Uterus (tissue), 4 donors: ENCODE data around the gene TRPV3. TPM values are rescaled to one million over a fixed set of nuclear protein-coding genes. Genes with fewer than 3 reads are reported as not detected.

Source experiments
- DNase-seq, 2 donors: peaks; one replicate each; pipeline ENCODE4 v3.0.0-alpha.2; 2019 to 2020
- H3K27ac ChIP-seq, 2 donors: fragments of 200-600 bp; sonication (generic); 1 replicate in 1 of 2; 2 replicates in 1 of 2; pipeline ENCODE4 v1.5.1; 2016 to 2018
- H3K27me3 ChIP-seq, 2 donors: fragments of 200-600 bp; sonication (generic); one replicate each; pipeline ENCODE4 v1.5.1; 2018 to 2019; ENCODE audit warnings: control low read depth in 1 of 2
- H3K36me3 ChIP-seq, 2 donors: fragments of 200-600 bp; sonication (generic); one replicate each; pipeline ENCODE4 v1.5.1; 2019; ENCODE audit warnings: control low read depth in 1 of 2
- H3K4me1 ChIP-seq, 2 donors: fragments of 200-600 bp; sonication (generic); one replicate each; pipeline ENCODE4 v1.5.1; 2018 to 2019; ENCODE audit warnings: control low read depth in 1 of 2
- H3K4me3 ChIP-seq, 2 donors: fragments of 200-600 bp; sonication (generic); 1 replicate in 1 of 2; 2 replicates in 1 of 2; pipeline ENCODE4 v1.5.1; 2018 to 2019; ENCODE audit warnings: mild to moderate bottlenecking in 1 of 2
- H3K9me3 ChIP-seq, 2 donors: fragments of 200-600 bp; sonication (generic); one replicate each; pipeline ENCODE4 v1.5.1; 2019; ENCODE audit warnings: control low read depth in 1 of 2
- POLR2A ChIP-seq, 2 donors: fragments of 450-650 bp; IDR thresholded peaks; one replicate each; pipeline ENCODE4 v1.6.1; 2016; ENCODE audit warnings: antibody characterized with exemption in 2 of 2, mild to moderate bottlenecking in 1 of 2, moderate library complexity in 1 of 2
- intact Hi-C: fragments of 100-400 bp; cut with DNase I; formaldehyde crosslinking; loops from one replicate; pipeline ENCODE4 v1.15.1; 2023; ENCODE audit warnings: low total_unique reads
- total RNA-seq, 4 donors: library from RNA; depleted of rRNA in 3 of 4; stranded (reverse); fragments of >200 nt in 3 of 4; gene quantifications; one replicate each; pipeline versions ENCODE4 v1.1.0 to v1.2.4, GENCODE V29; 2014 to 2023
- TF ChIP-seq, protein P1 (sequence below), 4 experiments: fragments of 200-600 bp in 2 of 4; fragments of 450-650 bp in 2 of 4; sonication (generic) in 2 of 4; IDR thresholded peaks; one replicate each; pipeline ENCODE4 v1.5.1; 2016 to 2019; ENCODE audit warnings: antibody characterized with exemption in 4 of 4, mild to moderate bottlenecking in 2 of 4, moderate library complexity in 1 of 4
- donor health status: DM: yes; HTN: yes; CAD: no.

Gene TRPV3
- total RNA-seq, 4 donors from 2014 or later: 0.88 to 1.5 TPM; not detected in 2

DNA sequence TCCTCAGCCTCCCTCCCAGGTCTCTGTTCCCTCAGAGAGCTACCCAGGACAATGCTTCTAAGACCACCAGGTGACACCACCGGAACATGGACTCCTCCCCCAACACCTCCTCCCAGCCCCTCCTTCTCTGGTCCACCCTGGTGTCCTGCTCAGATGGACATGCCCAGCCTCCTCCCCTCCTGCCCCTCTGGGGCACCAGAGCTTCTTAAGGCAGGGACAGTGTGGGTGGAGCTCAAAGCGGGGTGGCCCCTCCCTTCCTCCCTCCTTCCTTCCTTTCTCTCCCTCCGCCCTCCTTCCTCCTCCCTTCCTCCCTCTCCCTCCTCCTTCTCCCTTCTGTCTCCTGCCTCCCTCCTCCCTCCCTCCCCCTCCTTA, 22.7 kb downstream of the TRPV3 start:
- no peak for TF ChIP-seq POLR2A (IDR thresholded peaks at IDR 0.05)
- TF ChIP-seq, protein P1, sequence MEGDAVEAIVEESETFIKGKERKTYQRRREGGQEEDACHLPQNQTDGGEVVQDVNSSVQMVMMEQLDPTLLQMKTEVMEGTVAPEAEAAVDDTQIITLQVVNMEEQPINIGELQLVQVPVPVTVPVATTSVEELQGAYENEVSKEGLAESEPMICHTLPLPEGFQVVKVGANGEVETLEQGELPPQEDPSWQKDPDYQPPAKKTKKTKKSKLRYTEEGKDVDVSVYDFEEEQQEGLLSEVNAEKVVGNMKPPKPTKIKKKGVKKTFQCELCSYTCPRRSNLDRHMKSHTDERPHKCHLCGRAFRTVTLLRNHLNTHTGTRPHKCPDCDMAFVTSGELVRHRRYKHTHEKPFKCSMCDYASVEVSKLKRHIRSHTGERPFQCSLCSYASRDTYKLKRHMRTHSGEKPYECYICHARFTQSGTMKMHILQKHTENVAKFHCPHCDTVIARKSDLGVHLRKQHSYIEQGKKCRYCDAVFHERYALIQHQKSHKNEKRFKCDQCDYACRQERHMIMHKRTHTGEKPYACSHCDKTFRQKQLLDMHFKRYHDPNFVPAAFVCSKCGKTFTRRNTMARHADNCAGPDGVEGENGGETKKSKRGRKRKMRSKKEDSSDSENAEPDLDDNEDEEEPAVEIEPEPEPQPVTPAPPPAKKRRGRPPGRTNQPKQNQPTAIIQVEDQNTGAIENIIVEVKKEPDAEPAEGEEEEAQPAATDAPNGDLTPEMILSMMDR (IDR thresholded peaks at IDR 0.05): no peak
- Histone ChIP-seq H3K4me1 (peaks cover 0 to 3% of the 10 kb centered on the region in 2 donors), H3K27ac (no peak overlapping the region), H3K4me3 (no peak overlapping the region), H3K36me3 (no peaks in the 10 kb centered on the region), H3K9me3 (no peaks in the 10 kb centered on the region), H3K27me3 (no peaks in the 10 kb centered on the region)
- intact Hi-C loops: no loop called here
- no peak for DNase-seq

DNA sequence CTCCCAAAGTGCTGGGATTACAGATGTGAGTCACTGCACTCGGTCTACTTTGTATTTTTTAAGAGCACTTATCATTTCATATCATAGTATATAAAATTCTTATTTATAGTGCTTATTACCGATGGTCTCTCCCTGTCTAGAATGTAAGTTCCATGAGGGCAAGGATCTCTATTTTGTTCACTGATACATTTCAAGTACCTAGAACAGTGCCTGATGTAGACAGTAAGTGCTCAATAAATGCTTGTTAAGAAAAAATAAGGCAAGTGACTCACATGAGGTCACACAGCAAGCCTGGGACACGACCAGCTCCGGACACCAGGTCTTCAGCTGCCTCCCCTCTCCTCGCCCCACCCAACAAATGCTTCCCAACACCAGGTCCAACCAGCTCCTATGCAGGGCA, 23.9 kb downstream of the TRPV3 start:
- Histone ChIP-seq H3K4me3 (no peak overlapping the region), H3K9me3 (no peaks in the 10 kb centered on the region), H3K27ac (no peak overlapping the region), H3K27me3 (no peaks in the 10 kb centered on the region), H3K4me1 (peaks cover 0 to 3% of the 10 kb centered on the region in 2 donors), H3K36me3 (no peaks in the 10 kb centered on the region)
- intact Hi-C loops: no loop called here
- no peak for TF ChIP-seq POLR2A (IDR thresholded peaks at IDR 0.05)
- TF ChIP-seq, protein P1 (IDR thresholded peaks at IDR 0.05): no peak
- DNase-seq: no peak

DNA sequence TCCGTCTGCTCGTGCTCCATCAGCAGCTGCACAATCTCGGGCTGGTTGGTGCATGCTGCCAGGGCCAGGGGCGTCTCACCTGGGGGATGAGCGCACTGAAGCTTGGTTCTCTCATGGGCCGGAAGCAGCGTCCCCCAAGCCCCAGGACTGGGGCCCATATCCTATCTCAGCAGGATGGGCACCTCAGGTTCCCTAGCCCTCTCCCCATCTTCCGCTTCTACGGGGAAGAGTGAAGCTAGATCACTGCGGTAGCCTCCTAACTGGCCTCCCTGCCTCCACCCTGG, 24.8 kb downstream of the TRPV3 start:
- TF ChIP-seq, protein P1 (IDR thresholded peaks at IDR 0.05): no peak
- no peak for TF ChIP-seq POLR2A (IDR thresholded peaks at IDR 0.05)
- DNase-seq: no peak
- Histone ChIP-seq H3K36me3 (no peaks in the 10 kb centered on the region), H3K4me1 (peaks cover 0 to 3% of the 10 kb centered on the region in 2 donors), H3K27ac (no peak overlapping the region), H3K9me3 (no peaks in the 10 kb centered on the region), H3K4me3 (no peak overlapping the region), H3K27me3 (no peaks in the 10 kb centered on the region)
- intact Hi-C loops: no loop called here

DNA sequence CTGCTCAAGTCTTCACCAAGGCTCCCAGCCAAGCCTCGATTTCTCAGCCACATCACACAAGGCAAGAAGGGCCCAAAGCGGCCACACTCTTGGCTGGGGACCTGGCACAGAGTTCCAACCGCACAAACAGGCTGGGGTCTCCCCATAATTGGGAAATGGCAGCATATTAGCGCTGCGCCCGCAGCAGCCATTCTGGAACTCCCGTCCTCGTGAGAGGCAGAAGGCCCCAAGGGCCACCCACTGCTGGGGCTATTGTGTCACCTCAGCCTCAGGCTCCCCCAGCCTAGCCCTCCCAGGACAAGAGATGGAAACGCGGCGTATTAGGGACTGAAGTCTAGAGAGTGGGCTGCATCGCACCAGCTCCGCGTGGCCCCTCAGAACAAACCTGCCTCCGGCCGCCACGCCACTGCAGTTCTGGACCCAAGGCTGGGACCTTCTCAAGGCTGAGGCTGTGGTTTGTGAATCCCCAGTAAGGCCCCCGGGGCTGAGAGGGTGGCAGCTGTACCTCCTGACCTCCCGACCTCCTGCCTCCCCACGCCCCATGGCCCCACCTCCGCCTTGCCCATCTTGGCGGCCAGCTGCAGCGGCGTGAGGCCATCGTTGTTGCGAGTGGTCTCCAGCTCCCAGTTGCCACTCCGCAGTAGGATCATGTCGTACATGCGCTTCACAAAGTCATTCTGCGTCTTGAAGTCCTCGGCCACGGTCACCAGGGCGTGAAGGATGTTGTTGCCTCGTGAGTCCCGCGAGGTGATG, 25.3 kb downstream of the TRPV3 start:
- Histone ChIP-seq H3K27ac (no peak overlapping the region), H3K9me3 (no peaks in the 10 kb centered on the region), H3K36me3 (no peaks in the 10 kb centered on the region), H3K27me3 (no peaks in the 10 kb centered on the region), H3K4me3 (no peak overlapping the region), H3K4me1 (peaks cover 0 to 3% of the 10 kb centered on the region in 2 donors)
- no peak for DNase-seq
- intact Hi-C loops: no loop called here
- TF ChIP-seq, protein P1 (IDR thresholded peaks at IDR 0.05): no peak
- TF ChIP-seq POLR2A (IDR thresholded peaks at IDR 0.05): no peak

DNA sequence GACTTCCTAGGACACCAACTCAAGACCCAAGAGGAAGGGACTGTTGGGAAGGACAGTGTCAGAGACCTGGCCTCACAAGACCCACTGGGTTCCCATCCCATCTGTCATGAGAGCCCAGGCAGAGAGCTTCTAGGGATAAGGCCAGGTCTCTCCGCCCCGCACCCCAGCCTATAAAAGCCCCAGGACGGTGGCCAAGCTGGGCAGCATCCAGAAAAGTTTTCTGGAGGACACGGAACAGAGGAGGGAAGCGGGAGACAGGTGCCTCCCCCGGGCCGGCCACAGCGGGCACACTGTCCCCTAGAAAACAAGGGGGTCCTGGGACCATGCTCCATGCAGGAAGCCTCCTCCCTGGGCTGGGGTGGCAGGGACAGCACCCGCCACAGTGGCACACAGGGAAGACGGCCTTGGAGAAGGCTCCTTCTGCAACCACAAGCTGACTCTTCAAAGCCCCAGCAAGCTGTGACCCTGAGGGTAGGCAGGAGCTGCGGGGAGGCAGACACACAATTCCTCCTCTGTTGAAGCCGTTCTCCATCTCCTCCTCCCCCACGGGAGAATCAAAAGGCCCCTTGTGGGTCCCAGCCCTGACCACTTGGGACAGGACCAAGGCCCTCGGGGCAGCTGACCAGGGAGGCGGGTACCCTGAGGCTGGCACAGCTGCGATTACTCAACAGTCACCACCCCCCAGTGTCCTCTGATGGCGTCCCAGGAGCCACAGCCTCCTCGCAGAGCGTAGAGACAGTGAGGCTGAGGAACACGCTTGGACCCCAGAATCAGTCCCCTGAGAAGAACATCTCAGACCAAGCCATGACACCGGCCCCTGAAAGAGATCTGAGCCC, 26.1 kb downstream of the TRPV3 start:
- H3K36me3 ChIP-seq: no peaks in the 10 kb centered on the region
- H3K27ac ChIP-seq: no peak overlapping the region
- no peaks in the 10 kb centered on the region for H3K27me3 ChIP-seq
- H3K4me1 ChIP-seq: peaks cover 0 to 3% of the 10 kb centered on the region in 2 donors
- TF ChIP-seq POLR2A (IDR thresholded peaks at IDR 0.05): no peak
- TF ChIP-seq, protein P1 (IDR thresholded peaks at IDR 0.05): no peak
- no peak overlapping the region for H3K4me3 ChIP-seq
- intact Hi-C loops: no loop called here
- DNase-seq: no peak
- H3K9me3 ChIP-seq: no peaks in the 10 kb centered on the region
